Measurements from ENCODE around the gene OPRM1. TPM values are rescaled to one million over a fixed set of nuclear protein-coding genes. Genes with fewer than 3 reads are reported as not detected.

OPRM1 gene
- total RNA-seq, 2 donors from 2014 or later = 3.1 TPM; not detected in 1

DNA sequence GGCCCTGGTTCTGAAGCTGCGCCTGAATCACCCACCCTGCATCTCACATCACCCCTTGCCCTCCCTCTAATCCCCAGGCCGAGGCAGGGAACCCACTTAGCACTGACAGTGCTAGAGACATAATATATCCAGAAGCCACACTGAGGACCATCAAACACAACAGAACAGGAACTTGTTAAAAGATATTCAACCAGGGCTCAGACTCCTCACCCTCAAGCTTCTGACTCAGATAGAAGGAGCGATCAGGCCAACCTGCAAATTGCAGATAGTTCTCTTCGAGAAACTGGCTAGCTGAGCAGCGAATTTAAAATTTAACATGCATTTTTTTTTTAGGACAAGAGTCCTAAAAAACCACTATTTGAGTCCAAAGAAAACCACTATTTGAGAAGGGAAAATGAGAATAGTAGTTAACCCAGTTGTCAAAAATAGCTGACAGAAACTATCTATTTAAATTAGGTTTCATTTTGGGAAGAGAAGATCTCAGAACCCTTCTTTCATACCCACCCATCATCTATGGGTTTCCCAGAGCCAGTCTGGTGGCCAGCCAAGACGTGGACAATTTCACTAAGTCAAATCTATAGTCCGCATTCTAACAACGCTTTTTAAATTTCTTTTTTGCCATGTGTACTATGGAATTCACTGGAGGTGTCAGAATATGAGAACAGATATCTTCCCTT is 95.6 kb downstream of the OPRM1 start:
- WGBS, 2 donors = 80 to 82% methylated on average over 8 of the region's 8 CpGs
- no peak for ATAC-seq
- TF ChIP-seq, protein P1, sequence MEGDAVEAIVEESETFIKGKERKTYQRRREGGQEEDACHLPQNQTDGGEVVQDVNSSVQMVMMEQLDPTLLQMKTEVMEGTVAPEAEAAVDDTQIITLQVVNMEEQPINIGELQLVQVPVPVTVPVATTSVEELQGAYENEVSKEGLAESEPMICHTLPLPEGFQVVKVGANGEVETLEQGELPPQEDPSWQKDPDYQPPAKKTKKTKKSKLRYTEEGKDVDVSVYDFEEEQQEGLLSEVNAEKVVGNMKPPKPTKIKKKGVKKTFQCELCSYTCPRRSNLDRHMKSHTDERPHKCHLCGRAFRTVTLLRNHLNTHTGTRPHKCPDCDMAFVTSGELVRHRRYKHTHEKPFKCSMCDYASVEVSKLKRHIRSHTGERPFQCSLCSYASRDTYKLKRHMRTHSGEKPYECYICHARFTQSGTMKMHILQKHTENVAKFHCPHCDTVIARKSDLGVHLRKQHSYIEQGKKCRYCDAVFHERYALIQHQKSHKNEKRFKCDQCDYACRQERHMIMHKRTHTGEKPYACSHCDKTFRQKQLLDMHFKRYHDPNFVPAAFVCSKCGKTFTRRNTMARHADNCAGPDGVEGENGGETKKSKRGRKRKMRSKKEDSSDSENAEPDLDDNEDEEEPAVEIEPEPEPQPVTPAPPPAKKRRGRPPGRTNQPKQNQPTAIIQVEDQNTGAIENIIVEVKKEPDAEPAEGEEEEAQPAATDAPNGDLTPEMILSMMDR (IDR thresholded peaks at IDR 0.05) = no peak
- no peak for TF ChIP-seq POLR2A (IDR thresholded peaks at IDR 0.05)
- DNase-seq = no peak
- H3K27me3 ChIP-seq = no peaks in the 10 kb centered on the region
- H3K4me3 ChIP-seq = no peak overlapping the region
- H3K9me3 ChIP-seq = no peaks in the 10 kb centered on the region
- no peaks in the 10 kb centered on the region for H3K4me1 ChIP-seq
- no peaks in the 10 kb centered on the region for H3K36me3 ChIP-seq (replicated peaks in 1 of 2; ENCODE audit: insufficient read depth in 1 of 2, low read depth in 2 of 2)
- no peak overlapping the region for H3K27ac ChIP-seq
- intact Hi-C loops (cut with DNase I) = no loop called here

DNA sequence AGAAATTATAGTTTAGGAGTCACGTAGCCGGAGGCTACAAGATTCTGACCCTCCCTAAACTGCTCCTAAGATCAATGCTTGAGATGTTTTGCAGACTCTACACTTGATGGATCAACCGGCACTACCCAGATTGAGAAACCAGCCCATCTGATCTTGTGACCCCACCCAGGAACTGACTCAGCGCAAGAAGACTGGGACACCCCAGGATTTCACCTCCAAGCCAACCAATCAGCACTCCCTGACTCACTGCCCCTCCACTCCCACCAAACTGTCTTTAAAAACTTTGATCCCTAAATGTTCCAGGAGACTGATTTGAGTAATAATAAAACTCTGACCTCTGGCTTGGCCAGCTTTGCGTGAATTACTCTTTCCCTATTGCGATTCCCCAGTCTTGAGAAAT is 99.8 kb downstream of the OPRM1 start:
- no peak overlapping the region for H3K27ac ChIP-seq
- no peaks in the 10 kb centered on the region for H3K36me3 ChIP-seq (replicated peaks in 1 of 2; ENCODE audit: insufficient read depth in 1 of 2, low read depth in 2 of 2)
- no peaks in the 10 kb centered on the region for H3K4me1 ChIP-seq
- H3K27me3 ChIP-seq = no peaks in the 10 kb centered on the region
- H3K4me3 ChIP-seq = no peak overlapping the region
- TF ChIP-seq, protein P1 (IDR thresholded peaks at IDR 0.05) = no peak
- no peak for TF ChIP-seq POLR2A (IDR thresholded peaks at IDR 0.05)
- no peaks in the 10 kb centered on the region for H3K9me3 ChIP-seq
- WGBS, 2 donors = 89 to 91% methylated on average over 6 of the region's 6 CpGs
- intact Hi-C loops (cut with DNase I) = no loop called here
- ATAC-seq = no peak
- DNase-seq = no peak

DNA sequence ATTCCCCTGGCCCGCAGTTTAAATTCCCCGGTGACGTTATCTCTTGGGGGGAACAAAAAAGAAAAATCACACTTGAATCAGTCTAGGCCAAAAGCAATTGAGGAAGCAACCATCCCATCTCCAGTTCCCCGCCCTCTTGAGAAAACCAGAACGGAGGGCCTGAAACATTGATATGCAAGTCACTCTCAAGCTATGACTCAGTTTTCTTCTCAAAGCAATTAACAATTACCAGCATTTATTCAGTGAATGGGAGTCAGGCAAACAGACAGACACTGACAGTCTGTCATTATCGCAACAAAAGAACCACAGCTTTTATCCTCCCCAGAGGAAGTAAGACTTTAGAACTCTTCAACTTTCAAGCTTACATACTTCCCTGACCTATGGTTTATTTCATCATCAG is 100.9 kb downstream of the OPRM1 start:
- no peaks in the 10 kb centered on the region for H3K9me3 ChIP-seq
- H3K36me3 ChIP-seq (replicated peaks in 1 of 2; ENCODE audit: insufficient read depth in 1 of 2, low read depth in 2 of 2) = no peaks in the 10 kb centered on the region
- H3K27me3 ChIP-seq = no peaks in the 10 kb centered on the region
- ATAC-seq (no peak), DNase-seq (no peak)
- no peak overlapping the region for H3K4me3 ChIP-seq
- WGBS, 2 donors = 78 to 80% methylated on average over 6 of the region's 6 CpGs
- no peaks in the 10 kb centered on the region for H3K4me1 ChIP-seq
- intact Hi-C loops (cut with DNase I) = no loop called here
- no peak overlapping the region for H3K27ac ChIP-seq
- no peak for TF ChIP-seq POLR2A (IDR thresholded peaks at IDR 0.05)
- TF ChIP-seq, protein P1 (IDR thresholded peaks at IDR 0.05) = no peak

DNA sequence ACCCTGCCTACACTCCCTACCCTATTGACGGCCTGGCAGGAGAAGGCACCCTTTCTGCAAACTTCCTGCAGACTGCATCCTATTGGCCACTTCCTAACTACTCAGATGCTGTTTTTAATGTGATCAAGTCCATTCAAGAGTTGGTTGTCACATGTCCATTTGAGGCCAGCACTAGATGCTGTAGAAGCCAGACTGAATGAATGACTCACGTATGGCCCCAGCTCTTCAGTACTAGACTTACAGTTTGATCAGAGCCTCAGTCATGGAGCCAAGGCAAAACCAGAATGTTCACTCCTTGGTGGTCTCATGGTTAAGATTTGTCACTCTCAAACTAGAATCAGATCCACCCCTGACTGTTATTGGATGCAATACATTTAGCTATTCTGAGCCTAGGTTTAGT is 101.7 kb downstream of the OPRM1 start:
- no peak for DNase-seq
- H3K27me3 ChIP-seq = no peaks in the 10 kb centered on the region
- H3K27ac ChIP-seq = no peak overlapping the region
- H3K36me3 ChIP-seq (replicated peaks in 1 of 2; ENCODE audit: insufficient read depth in 1 of 2, low read depth in 2 of 2) = no peaks in the 10 kb centered on the region
- 51 to 61% methylated on average over 2 of the region's 2 CpGs for WGBS, 2 donors
- no peaks in the 10 kb centered on the region for H3K9me3 ChIP-seq
- H3K4me1 ChIP-seq = no peaks in the 10 kb centered on the region
- no peak for ATAC-seq
- intact Hi-C loops (cut with DNase I) = no loop called here
- H3K4me3 ChIP-seq = no peak overlapping the region
- TF ChIP-seq, protein P1 (IDR thresholded peaks at IDR 0.05) = no peak
- no peak for TF ChIP-seq POLR2A (IDR thresholded peaks at IDR 0.05)

DNA sequence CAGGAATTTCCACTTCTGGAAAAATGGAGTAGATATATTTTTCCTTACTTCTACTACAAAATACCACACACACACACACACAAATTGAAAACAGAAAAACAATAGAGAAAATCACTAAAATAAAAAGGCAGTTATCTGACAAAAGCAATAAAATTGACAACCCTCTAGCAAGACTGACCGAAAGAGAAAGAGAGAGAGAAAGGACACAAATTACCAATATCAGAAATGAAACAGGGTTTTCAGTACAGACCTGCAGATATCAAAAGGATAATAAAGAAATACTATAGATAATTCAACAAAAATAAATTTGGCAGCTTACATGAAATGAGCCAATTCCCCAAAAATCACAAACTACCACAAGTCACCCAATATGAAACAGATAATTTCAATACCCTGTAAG is 104.7 kb downstream of the OPRM1 start:
- no peak for TF ChIP-seq POLR2A (IDR thresholded peaks at IDR 0.05)
- TF ChIP-seq, protein P1 (IDR thresholded peaks at IDR 0.05) = no peak
- intact Hi-C loops (cut with DNase I) = no loop called here
- Histone ChIP-seq H3K27me3 (no peaks in the 10 kb centered on the region), H3K36me3 (replicated peaks in 1 of 2; ENCODE audit: insufficient read depth in 1 of 2, low read depth in 2 of 2) (no peaks in the 10 kb centered on the region), H3K9me3 (no peaks in the 10 kb centered on the region), H3K4me3 (no peak overlapping the region), H3K27ac (no peak overlapping the region), H3K4me1 (no peaks in the 10 kb centered on the region)
- DNase-seq = no peak
- ATAC-seq = no peak
- WGBS, 2 donors = 74 to 90% methylated on average over 1 of the region's 1 CpG

All from body of pancreas (tissue), 4 donors.